A673 (cell line): ENCODE measurements around the gene NOTCH4. TPM values are rescaled to one million over a fixed set of nuclear protein-coding genes. Genes with fewer than 3 reads are reported as not detected.

Source experiments
- BruUV-seq: library from RNA; stranded (reverse); fragments of 400-500 nt; replicated peaks from 2 replicates; lab custom pipeline; 2021; lab: Mats Ljungman, UMichigan
- CTCF ChIA-PET: fragments of 300-600 bp; sonication (Branson Sonifier 250); formaldehyde crosslinking; loops from one replicate; lab custom pipeline; 2022; ENCODE audit warnings: antibody characterized with exemption; lab: Charles Lee
- POLR2A ChIA-PET: fragments of 300-600 bp; sonication (Branson Sonifier 250); formaldehyde crosslinking; loops from one replicate; lab custom pipeline; 2022; ENCODE audit warnings: antibody characterized with exemption; ENCODE audit not compliant: low non-redundant PET; lab: Charles Lee
- DNase-seq: peaks from one replicate; pipeline ENCODE4 v3.0.0-alpha.2; 2015; ENCODE audit warnings: low spot score
- H3K27ac ChIP-seq: fragments of 200-600 bp; sonication (generic); 2 replicates; pipeline ENCODE4 v1.5.1; 2016; ENCODE audit warnings: mixed run types, low read depth, mild to moderate bottlenecking, mixed read lengths, antibody characterized with exemption, low read length; ENCODE audit not compliant: poor library complexity, severe bottlenecking
- H3K27me3 ChIP-seq: fragments of 200-600 bp; sonication (generic); replicated peaks from 2 replicates; pipeline ENCODE4 v1.6.1; 2017; ENCODE audit warnings: mixed run types, low read depth, mild to moderate bottlenecking, mixed read lengths, antibody characterized with exemption, low read length; ENCODE audit not compliant: insufficient read depth, poor library complexity
- H3K36me3 ChIP-seq: fragments of 200-600 bp; sonication (generic); 2 replicates; pipeline ENCODE4 v1.6.1; 2016; ENCODE audit warnings: mixed run types, mild to moderate bottlenecking, mixed read lengths, antibody characterized with exemption, low read length; ENCODE audit not compliant: insufficient read depth, poor library complexity, severe bottlenecking
- H3K4me1 ChIP-seq: fragments of 200-600 bp; sonication (generic); 2 replicates; pipeline ENCODE4 v1.6.1; 2017; ENCODE audit warnings: mixed run types, mild to moderate bottlenecking, mixed read lengths, antibody characterized with exemption, low read length; ENCODE audit not compliant: insufficient read depth, poor library complexity, severe bottlenecking
- H3K4me3 ChIP-seq: fragments of 200-600 bp; sonication (generic); 2 replicates; pipeline ENCODE4 v1.5.1; 2016; ENCODE audit warnings: low read depth, mixed run types, mild to moderate bottlenecking, mixed read lengths, low read length; ENCODE audit not compliant: poor library complexity, severe bottlenecking
- H3K9me3 ChIP-seq: fragments of 200-600 bp; sonication (generic); 2 replicates; pipeline ENCODE4 v1.6.1; 2016; ENCODE audit warnings: mixed run types, low read depth, mild to moderate bottlenecking, mixed read lengths, antibody characterized with exemption, low read length; ENCODE audit not compliant: poor library complexity, severe bottlenecking
- EZH2 ChIP-seq: fragments of 200-600 bp; sonication (generic); IDR thresholded peaks from 2 replicates; pipeline ENCODE4 v1.6.1; 2017; ENCODE audit warnings: borderline replicate concordance, low read depth, mild to moderate bottlenecking, mixed read lengths, antibody characterized with exemption, low read length; ENCODE audit not compliant: poor library complexity, severe bottlenecking
- intact Hi-C: fragments of 100-400 bp; cut with micrococcal nuclease; formaldehyde crosslinking; loops from one replicate; pipeline ENCODE4 v1.10.0; 2022; ENCODE audit not compliant: unreplicated experiment
- total RNA-seq: library from RNA; stranded (reverse); gene quantifications from 2 replicates; pipeline ENCODE4 v1.2.3, GENCODE V29; 2021
- TF ChIP-seq, protein P1 (sequence below): fragments of 300-800, 200-600 bp; sonication (generic); conservative IDR thresholded peaks from 2 replicates; pipeline ENCODE4 v1.5.1; 2017; ENCODE audit warnings: low read depth, mild to moderate bottlenecking, antibody characterized with exemption, low read length, moderate library complexity, mixed read lengths

The NOTCH4 gene
- total RNA-seq, 1 experiment from 2014 or later, result 2.4 TPM

DNA sequence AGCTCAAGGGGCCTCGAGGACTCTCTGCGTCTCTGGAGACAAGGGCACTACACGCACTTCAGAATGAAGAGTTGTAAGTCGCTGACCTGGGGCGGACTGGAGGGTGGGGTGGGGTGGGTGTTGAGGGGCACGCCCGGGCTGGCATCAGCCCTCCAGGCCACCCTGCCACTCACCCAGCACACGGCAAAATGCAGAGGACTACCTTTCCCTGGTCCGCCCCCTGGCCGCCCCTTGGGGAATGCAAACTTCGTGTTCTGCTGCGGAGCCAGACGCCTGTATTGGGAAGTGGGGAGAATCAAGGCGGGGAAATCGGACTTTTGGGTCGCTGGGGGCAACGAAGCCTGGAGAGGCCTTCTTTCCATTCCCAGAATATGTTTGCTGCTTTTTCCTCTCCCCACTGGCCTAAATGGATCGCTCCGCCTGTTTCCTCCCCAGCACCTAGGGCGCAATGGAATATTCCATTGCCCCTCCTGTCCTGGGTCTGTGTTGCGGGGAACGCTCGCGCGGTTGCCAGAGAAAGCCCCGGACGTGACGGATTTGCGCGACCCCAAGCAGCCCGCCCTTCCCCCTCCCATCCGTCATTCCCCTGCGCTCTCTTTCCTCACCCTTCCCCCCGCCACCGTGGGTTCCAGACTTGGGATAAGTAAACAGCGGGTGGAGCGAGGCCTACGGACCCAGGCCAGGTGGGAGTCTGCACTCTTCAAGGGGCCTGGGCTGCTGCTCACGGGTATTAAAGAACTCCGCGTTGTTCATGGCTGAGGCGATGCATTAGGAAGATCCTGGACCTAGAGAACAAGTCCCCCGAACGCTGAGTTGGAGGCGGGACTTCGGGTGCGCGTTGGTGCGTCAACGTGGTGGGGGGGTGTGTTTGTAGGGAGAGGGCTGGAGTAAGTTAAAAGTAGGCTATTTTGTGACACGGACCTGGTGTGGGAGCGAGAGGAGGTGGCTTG is 70.0 kb downstream of the NOTCH4 start, which contains the start of gene PPT2:
TSS of gene PPT2 (plus strand) at position 578 of the 950 bp plus-strand sequence. CDS start 454 bp downstream, outside the sequence.
- peak; percentile 97 for DNase-seq
- Histone ChIP-seq H3K4me1 (peaks cover 24% of the 10 kb centered on the region), H3K27me3 (no peaks in the 10 kb centered on the region), H3K36me3 (peaks cover 29% of the 10 kb centered on the region), H3K4me3 (peak within 1 kb of the TSS; percentile 75), H3K27ac (peak within 1 kb of the TSS; percentile 90), H3K9me3 (no peaks in the 10 kb centered on the region)
- ChIA-PET POLR2A (no interaction called here), CTCF (no interaction called here)
- BruUV-seq, result no TSS peak
- intact Hi-C loops, result no loop called here
- TF ChIP-seq EZH2, result no peak
- TF ChIP-seq, protein P1, sequence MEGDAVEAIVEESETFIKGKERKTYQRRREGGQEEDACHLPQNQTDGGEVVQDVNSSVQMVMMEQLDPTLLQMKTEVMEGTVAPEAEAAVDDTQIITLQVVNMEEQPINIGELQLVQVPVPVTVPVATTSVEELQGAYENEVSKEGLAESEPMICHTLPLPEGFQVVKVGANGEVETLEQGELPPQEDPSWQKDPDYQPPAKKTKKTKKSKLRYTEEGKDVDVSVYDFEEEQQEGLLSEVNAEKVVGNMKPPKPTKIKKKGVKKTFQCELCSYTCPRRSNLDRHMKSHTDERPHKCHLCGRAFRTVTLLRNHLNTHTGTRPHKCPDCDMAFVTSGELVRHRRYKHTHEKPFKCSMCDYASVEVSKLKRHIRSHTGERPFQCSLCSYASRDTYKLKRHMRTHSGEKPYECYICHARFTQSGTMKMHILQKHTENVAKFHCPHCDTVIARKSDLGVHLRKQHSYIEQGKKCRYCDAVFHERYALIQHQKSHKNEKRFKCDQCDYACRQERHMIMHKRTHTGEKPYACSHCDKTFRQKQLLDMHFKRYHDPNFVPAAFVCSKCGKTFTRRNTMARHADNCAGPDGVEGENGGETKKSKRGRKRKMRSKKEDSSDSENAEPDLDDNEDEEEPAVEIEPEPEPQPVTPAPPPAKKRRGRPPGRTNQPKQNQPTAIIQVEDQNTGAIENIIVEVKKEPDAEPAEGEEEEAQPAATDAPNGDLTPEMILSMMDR, result peak; percentile 25; the same call in 1 of the 2 replicates

DNA sequence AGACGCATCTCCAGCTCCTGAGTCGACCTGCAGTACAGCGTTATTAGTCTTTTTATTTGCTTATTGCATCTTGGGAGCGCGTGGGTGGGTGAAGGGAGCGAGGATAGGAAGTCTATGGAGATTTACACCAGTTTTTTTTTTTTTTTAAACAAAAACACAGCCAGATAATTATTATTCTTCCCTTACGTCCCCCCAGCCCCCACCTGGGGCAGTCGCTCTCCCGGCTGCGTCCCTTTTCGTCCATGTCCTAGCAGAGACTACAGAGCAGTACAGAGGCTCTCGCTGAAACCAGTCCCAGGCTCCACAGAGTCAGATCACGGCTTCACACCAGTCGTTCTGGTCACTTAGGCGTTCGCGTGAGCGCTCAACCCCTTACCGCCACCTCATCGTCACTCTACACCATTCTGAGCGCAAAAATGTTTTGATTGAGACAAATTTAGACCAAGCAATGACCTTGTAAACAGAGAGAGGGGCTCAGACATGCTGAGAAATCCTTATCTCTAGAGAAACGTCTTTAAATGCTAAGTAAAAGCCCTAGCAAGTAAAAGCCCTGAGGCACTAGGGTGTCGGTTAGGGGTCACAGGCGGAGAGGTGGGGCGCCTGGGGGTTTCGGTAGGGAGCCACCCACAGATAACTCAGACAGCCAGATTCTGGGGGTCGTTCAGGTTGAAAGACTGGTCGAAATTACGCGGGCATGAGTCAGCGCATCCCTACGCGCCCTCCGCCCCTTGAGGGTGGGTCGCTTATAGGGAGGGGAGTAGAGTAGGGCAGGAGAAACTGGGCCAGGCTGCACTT is 70.9 kb downstream of the NOTCH4 start:
- DNase-seq, result no peak
- BruUV-seq, result TSS peak; percentile 56

More for the DNA sequence above, 70.9 kb downstream of the NOTCH4 start:
- H3K9me3 ChIP-seq, result no peaks in the 10 kb centered on the region
- peaks cover 24% of the 10 kb centered on the region for H3K4me1 ChIP-seq
- peak overlapping the region; percentile 90 for H3K27ac ChIP-seq
- ChIA-PET POLR2A (no interaction called here), CTCF (no interaction called here)
- TF ChIP-seq, protein P1, result no peak
- H3K27me3 ChIP-seq, result no peaks in the 10 kb centered on the region
- H3K4me3 ChIP-seq, result peak overlapping the region; percentile 75
- intact Hi-C loops, result no loop called here
- peaks cover 22% of the 10 kb centered on the region for H3K36me3 ChIP-seq
